ENCODE measurements around the gene TOM1L1. TPM values are rescaled to one million over a fixed set of nuclear protein-coding genes. Genes with fewer than 3 reads are reported as not detected.

Gene TOM1L1
- total and polyA plus RNA-seq, 2 of the 8 experiments (the other 6 are each of a cell fraction or from before 2014, with no cell fraction given), result 47.0 to 60.8 TPM

- Histone ChIP-seq H3K79me1 (ENCODE audit: low read depth, low read length) (no peaks in the 10 kb centered on the region), H2AK5ac (ENCODE audit: low read depth, low read length) (no peak overlapping the region), H3K56ac (replicated peaks; ENCODE audit: insufficient read length, low read depth, low read length) (no peak overlapping the region), H4K5ac (ENCODE audit: insufficient read length, low read depth, low read length) (no peak overlapping the region), H2BK5ac (ENCODE audit: low read depth, low read length) (no peak overlapping the region), H2BK20ac (ENCODE audit: low read length) (no peak overlapping the region), H3K79me2 (ENCODE audit: control insufficient read depth in 1 of 2, insufficient read depth in 2 of 2, low read length in 2 of 2) (no peaks in the 10 kb centered on the region), H2BK15ac (ENCODE audit: low read length) (no peak overlapping the region), H3K9ac (replicated peaks in 1 of 4; ENCODE audit: extremely low read depth in 1 of 4, low read depth in 3 of 4, low read length in 3 of 4) (no peak overlapping the region), H4K8ac (ENCODE audit: extremely low read depth, insufficient read depth, low read length) (no peak overlapping the region), H3K4me1 (replicated peaks in 1 of 4; ENCODE audit: control insufficient read depth in 3 of 4, insufficient read depth in 4 of 4, low read length in 3 of 4) (peaks cover 0 to 5% (median 1%) of the 10 kb centered on the region in 4 experiments; a peak in 3 of 7 replicates), H3K27me3 (replicated peaks in 1 of 4; ENCODE audit: control insufficient read depth in 3 of 4, extremely low read depth in 1 of 4, insufficient read depth in 3 of 4, low read length in 3 of 4) (no peaks in the 10 kb centered on the region), H3K23me2 (ENCODE audit: low read depth, low read length) (no peaks in the 10 kb centered on the region), H2AFZ (ENCODE audit: low read length) (no peak overlapping the region), H3K27ac (ENCODE audit: low read depth, low read length) (no peak overlapping the region), H3K4ac (replicated peaks; ENCODE audit: insufficient read length, low read depth, low read length) (no peak overlapping the region), H3K36me3 (ENCODE audit: control insufficient read depth in 2 of 4, insufficient read depth in 4 of 4, low read length in 3 of 4) (no peaks in the 10 kb centered on the region), H4K20me1 (replicated peaks in 1 of 2; ENCODE audit: control insufficient read depth in 1 of 2, insufficient read depth in 2 of 2, low read length in 2 of 2) (no peaks in the 10 kb centered on the region), H2BK120ac (replicated peaks; ENCODE audit: low read depth, low read length) (no peak overlapping the region), H3K9me3 (ENCODE audit: insufficient read depth in 2 of 2, low read depth in 1 of 2, low read length in 1 of 2) (no peaks in the 10 kb centered on the region), H3K14ac (ENCODE audit: insufficient read length) (no peak overlapping the region), H3K18ac (ENCODE audit: extremely low read depth, low read length) (no peak overlapping the region), H3K4me2 (ENCODE audit: insufficient read depth in 1 of 2, low read depth in 2 of 2, low read length in 2 of 2) (no peak overlapping the region), H3K4me3 (ENCODE audit: extremely low read depth in 1 of 4, insufficient read depth in 2 of 4, low read depth in 3 of 4, low read length in 4 of 4) (no peak overlapping the region), H3K23ac (ENCODE audit: insufficient read length) (no peak overlapping the region), H4K91ac (replicated peaks; ENCODE audit: insufficient read length, low read length) (no peak overlapping the region), H2BK12ac (ENCODE audit: low read depth, low read length) (no peak overlapping the region)
- DNase-seq (ENCODE audit: low read depth in 1 of 2, low spot score in 2 of 2), result no peak
- 93% methylated on average over 7 of the region's 7 CpGs; no CpG with 5 or more reads in 1 of the 2 experiments for WGBS, 2 experiments (ENCODE audit: extremely low coverage in 1 of 2, insufficient coverage in 1 of 2, insufficient read length in 1 of 2, insufficient replicate concordance in 2 of 2, low coverage in 1 of 2, low lambda C conversion rate in 2 of 2, missing lambda C conversion rate in 1 of 2)
- ChIA-PET CTCF (ENCODE audit: partially characterized antibody) (interaction anchor here (1.8 kb wide), 1 partner anchor 1856 kb away, joined by 4 read pairs; no protein-coding TSS in a partner anchor), POLR2A (ENCODE audit: partially characterized antibody) (no interaction called here)
- TF ChIP-seq POU5F1 (IDR thresholded peaks at IDR 0.05; ENCODE audit: low read depth, low read length), result no peak
- no peak for TF ChIP-seq YY1 (IDR thresholded peaks at IDR 0.05; ENCODE audit: low read depth, low read length)
- TF ChIP-seq SAP30 (IDR thresholded peaks at IDR 0.05; ENCODE audit: insufficient read depth, insufficient replicate concordance, low read length), result no peak
- TF ChIP-seq USF2 (IDR thresholded peaks at IDR 0.05; ENCODE audit: low read length), result no peak
- no peak for TF ChIP-seq KDM5A (IDR thresholded peaks at IDR 0.05; ENCODE audit: low read length)
- TF ChIP-seq TAF7 (optimal IDR thresholded peaks at IDR 0.05; ENCODE audit: borderline replicate concordance, low read depth, low read length), result no peak
- no peak for TF ChIP-seq GTF2F1 (IDR thresholded peaks at IDR 0.05; ENCODE audit: borderline replicate concordance, low read depth, low read length)
- TF ChIP-seq GABPA (IDR thresholded peaks at IDR 0.05; ENCODE audit: borderline replicate concordance, insufficient read depth, low read length), result no peak
- no peak for TF ChIP-seq EGR1 (IDR thresholded peaks at IDR 0.05; ENCODE audit: borderline replicate concordance, low read depth, low read length)
- no peak for FAIRE-seq
Observed at GRCh38 chr17:54888981-54889380, 11.7 kb upstream of the TOM1L1 start.
